Right lung (tissue), 10 donors: ENCODE measurements around the gene RNF103. TPM values are rescaled to one million over a fixed set of nuclear protein-coding genes. Genes with fewer than 3 reads are reported as not detected.
"Not testable (repeated sequence)": the region's sequence is repeated elsewhere in the genome, so short reads cannot be mapped to it uniquely, and the experiment has no call there.

Experiments used
- DNase-seq, 2 donors: peaks; one replicate each; pipeline ENCODE4 v3.0.0-alpha.2; 2013
- long read RNA-seq, 8 donors: transcript quantifications; one replicate each; lab custom pipeline, GENCODE V29; 2026
- polyA plus RNA-seq, 5 donors: library from polyadenylated mRNA; unstranded; fragments of 120-200 nt; gene quantifications; one replicate each; pipeline versions ENCODE4 v1.2.1 to v1.2.3, GENCODE V29; 2013; ENCODE audit warnings: inconsistent platforms in 1 of 5, low replicate concordance in 1 of 5; ENCODE audit not compliant: insufficient read length in 5 of 5, insufficient read depth in 1 of 5

Gene RNF103, protein sequence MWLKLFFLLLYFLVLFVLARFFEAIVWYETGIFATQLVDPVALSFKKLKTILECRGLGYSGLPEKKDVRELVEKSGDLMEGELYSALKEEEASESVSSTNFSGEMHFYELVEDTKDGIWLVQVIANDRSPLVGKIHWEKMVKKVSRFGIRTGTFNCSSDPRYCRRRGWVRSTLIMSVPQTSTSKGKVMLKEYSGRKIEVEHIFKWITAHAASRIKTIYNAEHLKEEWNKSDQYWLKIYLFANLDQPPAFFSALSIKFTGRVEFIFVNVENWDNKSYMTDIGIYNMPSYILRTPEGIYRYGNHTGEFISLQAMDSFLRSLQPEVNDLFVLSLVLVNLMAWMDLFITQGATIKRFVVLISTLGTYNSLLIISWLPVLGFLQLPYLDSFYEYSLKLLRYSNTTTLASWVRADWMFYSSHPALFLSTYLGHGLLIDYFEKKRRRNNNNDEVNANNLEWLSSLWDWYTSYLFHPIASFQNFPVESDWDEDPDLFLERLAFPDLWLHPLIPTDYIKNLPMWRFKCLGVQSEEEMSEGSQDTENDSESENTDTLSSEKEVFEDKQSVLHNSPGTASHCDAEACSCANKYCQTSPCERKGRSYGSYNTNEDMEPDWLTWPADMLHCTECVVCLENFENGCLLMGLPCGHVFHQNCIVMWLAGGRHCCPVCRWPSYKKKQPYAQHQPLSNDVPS
- polyA plus RNA-seq, result 10 to 100 TPM; 27.8 to 43.0 (median 38.1) TPM
- long read RNA-seq, donor 1, full-length matches to known transcripts, result 17 of 17 reads
- long read RNA-seq, donor 1, partial matches to known transcripts, result 0 of 17 reads
- long read RNA-seq, donor 1, other reads (novel, unspliced or antisense), result 0 of 17 reads
- long read RNA-seq, donor 2, full-length matches to known transcripts, result 8 of 24 reads
- long read RNA-seq, donor 2, partial matches to known transcripts, result 16 of 24 reads
- long read RNA-seq, donor 2, other reads (novel, unspliced or antisense), result 0 of 24 reads
- long read RNA-seq, donor 3, transcript RNF103-201 (4 exons, 3,477 nt), result major isoform, 8 of 8 reads
- long read RNA-seq, donor 3, partial matches to known transcripts, result 0 of 8 reads
- long read RNA-seq, donor 3, other reads (novel, unspliced or antisense), result 0 of 8 reads
- long read RNA-seq, donor 4, partial matches to known transcripts, result 0 of 2 reads
- long read RNA-seq, donor 4, other reads (novel, unspliced or antisense), result 0 of 2 reads
- long read RNA-seq, donor 5, transcript RNF103-201 (4 exons, 3,477 nt), result major isoform, 5 of 5 reads
- long read RNA-seq, donor 5, partial matches to known transcripts, result 0 of 5 reads
- long read RNA-seq, donor 5, other reads (novel, unspliced or antisense), result 0 of 5 reads
- long read RNA-seq, donor 6, transcript RNF103-201 (4 exons, 3,477 nt), result major isoform, 12 of 12 reads
- long read RNA-seq, donor 6, partial matches to known transcripts, result 0 of 12 reads
- long read RNA-seq, donor 6, other reads (novel, unspliced or antisense), result 0 of 12 reads
- long read RNA-seq, donor 7, partial matches to known transcripts, result 0 of 4 reads
- long read RNA-seq, donor 7, other reads (novel, unspliced or antisense), result 0 of 4 reads
- long read RNA-seq, donor 8, partial matches to known transcripts, result 0 of 2 reads
- long read RNA-seq, donor 8, other reads (novel, unspliced or antisense), result 0 of 2 reads

DNA sequence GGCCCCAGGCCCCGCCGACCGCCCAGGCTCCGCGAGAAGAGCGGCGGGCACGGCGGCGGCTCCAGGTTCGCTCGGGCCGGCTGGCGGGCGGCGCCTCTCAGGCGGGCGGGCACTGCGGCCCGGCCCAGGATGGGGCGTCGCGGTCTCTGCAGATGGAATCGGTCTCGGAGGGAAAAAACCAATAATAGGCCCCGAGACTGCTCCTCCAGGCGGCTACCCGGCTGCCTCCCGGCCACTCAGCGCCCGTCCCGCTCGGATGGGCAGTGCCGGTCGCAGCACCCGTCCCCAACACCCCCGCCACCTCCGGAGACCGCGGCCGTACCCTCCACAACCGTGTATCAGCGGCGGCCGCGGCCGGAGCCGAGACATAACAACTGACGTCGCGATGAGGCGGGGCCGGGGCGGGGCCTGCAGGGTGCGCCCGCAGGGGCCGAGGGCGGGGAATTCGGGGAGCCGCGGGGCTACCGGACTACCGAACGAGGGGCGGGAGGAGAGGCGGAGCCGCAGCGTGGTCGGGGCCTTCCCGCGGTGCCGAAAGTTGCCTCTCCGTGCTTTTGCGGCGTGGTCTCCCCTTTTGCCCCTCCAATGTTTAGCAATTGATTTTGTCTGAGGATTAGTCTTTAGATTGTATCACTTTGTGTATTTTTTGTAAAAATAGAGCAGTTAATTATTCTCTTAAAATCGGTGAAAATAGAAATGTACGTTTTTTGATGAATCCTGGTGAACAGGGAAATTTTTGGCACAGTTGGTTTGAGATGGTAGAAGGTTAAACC is at the start of gene RNF103:
Gene RNF103, minus strand, starts transcription at position 372 of the 773 bp plus-strand sequence. CDS start 979 bp downstream, outside the sequence.
- peak; percentile 93 to 94 for DNase-seq

DNA sequence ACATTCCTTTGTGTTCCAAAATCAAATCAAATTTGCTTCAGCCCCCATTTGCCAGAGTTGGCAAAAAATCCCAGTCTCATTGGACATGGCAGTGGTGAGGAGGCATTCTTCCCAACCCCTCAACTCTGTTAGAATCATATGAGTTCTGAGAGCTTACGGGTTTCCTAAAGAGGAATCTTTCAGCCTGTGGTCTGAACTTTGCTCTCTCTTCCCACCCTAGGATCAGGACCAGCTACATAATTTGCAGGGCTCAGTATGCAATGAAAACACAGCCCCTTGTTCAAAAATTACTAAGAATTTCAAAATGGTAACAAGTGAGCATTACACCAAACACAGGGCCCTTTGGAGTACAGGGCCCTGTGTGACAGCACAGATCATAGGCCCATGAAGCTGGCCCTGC is 49.3 kb upstream of the RNF103 start:
- no peak for DNase-seq

DNA sequence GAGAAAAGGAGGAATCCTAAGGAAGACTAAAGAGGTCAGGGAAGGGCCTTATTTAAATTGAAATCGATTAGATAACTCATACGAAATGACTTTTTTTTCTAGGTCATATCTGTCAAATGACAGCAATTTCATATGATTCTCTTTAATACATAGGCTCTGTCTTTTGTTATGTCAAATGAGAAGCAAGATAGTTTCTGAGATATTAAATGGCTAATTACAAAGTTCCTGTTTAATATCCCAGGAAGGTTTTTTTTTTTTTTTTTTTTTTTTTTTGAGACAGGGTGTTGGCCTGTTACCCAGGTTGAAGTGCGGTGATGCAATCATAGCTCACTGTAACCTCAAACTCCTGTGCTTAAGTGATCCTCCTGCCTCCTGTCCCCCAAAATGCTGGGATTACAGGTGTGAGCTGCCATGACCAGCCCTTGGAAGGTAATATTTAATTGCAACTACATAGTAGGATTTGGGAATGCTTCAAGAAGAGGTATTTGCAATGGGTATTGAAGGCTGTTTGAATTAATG is 48.4 kb upstream of the RNF103 start:
- DNase-seq, result no peak

DNA sequence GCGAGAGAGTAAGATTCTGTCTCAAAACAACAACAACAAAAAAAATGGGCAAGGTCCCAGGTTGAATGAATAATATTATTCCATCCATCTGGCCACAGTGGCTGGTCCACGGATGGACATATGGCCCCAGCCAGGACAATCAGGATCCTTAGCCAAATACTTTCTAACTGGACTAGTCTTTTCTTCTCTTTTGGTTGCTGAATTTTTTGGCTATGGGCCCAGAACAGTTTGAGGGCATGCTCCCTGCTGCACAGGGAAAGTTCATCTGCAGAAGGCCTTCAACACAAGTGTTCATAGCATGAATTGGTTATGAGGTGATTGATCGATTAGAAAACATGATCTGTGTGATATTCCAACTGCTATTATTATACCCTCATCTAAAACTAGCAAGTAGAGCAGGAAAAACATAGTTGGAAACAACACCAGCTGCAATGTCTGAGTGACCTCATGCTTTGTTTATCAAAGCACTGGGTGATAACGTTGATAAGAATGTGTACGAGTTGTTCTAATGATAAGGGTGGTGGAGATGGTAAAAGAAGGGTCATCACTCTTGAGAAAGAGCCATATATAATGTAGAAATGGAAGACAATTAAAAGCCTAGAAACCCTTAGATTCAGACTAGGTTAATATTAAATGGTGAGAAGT is 47.8 kb upstream of the RNF103 start:
- DNase-seq, result peak; percentile 19 to 28

DNA sequence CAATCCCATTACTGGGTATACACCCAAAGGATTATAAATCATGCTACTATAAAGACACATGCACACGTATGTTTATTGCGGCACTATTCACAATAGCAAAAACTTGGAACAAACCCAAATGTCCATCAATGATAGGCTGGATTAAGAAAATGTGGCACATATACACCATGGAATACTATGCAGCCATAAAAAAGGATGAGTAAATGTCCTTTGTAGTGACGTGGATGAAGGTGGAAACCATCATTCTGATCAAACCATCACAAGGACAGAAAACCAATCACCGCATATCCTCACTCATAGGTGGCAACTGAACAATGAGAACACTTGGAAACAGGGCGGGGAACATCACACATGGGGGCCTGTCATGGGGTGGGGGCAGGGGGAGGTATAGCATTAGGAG is 45.7 kb upstream of the RNF103 start:
- DNase-seq, result not testable (repeated sequence)

DNA sequence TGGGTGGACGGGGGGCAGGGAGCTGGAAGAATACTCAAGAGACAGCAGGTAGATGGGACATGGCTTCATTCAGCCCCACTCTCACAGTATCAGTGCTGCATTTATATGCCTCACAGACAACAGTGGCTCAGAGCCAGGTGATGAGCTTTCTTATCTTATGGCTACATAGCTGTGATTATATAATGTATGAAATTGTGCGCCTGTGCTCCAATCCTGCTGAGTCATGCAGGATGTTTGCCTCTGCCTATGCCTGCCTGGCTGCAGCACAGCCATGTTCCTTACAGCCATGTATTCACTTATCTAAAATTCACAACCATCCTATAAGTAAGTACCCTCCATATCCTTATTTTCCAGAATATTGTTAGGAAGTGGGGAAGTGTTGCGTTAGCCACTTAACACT is 37.7 kb upstream of the RNF103 start:
- DNase-seq, result no peak

DNA sequence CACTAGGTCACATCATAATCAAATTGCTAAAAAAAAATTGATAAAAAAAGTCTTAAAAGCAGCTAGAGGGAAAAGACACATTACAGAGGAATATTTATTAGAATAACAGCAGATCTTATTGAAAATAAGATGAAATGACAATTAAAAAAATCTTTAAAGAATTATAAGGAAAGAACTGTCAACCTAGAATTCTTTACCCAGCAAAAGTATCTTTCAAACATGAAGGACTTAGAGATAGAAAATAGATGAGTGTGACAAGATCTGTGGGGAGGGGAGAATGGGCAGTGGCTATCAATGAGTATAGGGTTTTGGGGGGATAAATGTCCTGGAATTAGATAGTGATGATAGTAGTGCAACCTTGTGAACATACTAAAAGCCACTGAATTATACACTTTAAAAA is 26.5 kb upstream of the RNF103 start:
- DNase-seq, result no peak

DNA sequence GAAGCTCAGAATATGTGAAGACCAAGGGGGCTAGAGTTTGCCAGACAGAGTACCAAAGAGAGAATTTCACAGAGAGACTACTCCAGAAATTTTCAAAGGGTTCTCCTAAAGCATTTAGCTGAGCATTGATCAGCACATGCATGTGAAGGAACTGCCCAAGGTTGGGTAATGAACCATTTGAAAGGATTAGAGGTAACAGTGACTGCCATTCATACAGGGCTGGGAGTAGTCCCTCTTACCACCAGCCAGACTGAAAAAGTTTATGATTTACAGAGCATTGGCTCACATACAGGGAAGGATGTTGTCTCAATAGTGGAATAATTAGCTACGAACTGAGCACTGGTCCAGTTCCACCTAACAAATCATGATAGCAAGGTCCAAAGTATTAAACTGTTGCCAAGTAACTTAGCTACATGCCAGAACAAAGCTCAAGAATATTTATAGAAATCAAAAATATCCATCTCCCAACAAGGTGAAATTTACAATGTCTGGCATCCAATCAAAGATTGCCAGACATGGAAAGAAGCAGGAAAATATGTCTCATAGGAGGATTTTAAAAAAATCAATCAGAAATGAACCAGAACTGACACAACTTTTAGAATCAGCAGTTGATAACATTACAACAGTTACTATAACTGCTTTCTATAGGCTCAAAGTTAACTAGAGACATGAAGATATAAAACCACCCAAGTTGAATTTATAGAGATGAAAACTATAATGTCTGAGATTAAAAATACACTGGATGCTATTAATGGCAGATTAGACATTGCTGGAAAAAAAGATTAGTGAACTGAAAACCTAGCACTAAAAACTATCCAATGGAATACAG is 25.7 kb upstream of the RNF103 start:
- no peak for DNase-seq

DNA sequence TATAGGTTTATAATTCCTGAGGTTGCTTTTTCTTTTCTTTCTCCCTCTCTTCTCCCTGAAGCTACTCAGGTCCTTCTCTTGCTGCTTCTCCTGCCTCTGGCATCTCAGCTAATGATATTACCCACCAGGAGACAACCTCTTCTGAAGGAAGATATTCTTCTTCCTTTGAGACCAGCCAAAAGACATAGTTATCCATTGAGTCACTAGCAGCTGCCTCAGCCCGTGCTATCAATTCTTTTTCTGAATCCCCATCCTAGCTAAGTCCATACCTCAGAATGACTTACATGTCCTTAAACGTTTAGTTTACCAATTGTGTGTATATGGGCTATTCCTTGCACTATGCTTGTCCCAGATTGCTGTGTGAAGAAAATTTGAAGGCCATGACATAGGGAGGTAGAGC is 25.0 kb upstream of the RNF103 start:
- no peak for DNase-seq

DNA sequence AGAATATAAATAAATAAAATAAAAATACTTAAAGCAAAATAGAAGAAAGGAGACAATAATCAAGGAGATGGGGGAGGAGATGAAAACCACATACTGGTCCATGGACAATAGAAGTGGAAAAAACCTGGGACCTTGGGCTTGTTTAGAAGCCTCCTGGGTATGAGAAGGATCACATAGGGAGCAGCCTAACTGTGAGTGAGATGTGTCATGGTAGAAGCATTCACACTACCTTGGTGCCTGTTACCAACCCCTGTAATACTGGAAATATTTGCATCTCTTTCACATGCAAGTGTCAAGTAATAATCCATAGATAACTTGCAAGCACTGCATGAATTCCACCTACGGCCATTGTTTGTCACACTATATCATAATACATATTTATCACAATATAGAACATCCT is 23.2 kb upstream of the RNF103 start:
- no peak for DNase-seq

DNA sequence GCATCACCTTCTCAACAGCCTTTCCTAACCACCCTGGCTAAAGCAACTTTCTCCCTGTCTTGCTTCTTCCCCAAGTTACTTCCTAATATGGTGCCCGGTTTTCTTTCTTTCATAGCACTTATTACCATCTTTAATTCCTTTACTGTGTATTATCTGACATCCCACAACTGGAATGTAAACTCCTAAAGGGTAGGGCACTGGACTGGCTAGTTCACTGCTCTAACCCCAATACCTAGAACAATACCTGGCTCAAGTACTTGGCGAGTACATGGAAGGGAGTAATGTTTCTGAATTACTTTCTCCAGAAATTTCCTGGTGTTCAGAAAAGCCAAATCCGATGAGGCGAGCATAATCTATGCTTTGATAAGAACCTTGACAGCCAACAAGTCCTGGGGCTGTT is 22.7 kb upstream of the RNF103 start:
- DNase-seq, result no peak

DNA sequence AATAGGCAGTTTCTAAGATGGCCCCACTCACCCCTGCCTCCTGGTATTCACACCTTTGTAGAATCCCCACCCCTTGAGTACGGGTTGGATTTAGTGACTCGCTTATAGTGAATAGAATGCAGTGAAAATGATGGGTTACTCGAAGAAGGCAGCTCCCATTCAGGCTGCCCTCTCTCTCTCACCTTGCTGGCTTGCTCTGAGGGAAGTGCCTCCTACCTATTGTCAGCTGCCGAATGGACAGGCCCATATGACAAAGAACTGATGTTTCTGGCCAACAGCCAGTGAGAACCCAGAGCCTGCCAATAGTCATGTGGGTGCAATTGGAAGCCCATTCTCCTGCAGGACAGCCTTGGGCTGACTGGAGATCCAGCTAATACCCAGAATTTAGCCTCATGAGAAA is 22.1 kb upstream of the RNF103 start:
- DNase-seq, result no peak

DNA sequence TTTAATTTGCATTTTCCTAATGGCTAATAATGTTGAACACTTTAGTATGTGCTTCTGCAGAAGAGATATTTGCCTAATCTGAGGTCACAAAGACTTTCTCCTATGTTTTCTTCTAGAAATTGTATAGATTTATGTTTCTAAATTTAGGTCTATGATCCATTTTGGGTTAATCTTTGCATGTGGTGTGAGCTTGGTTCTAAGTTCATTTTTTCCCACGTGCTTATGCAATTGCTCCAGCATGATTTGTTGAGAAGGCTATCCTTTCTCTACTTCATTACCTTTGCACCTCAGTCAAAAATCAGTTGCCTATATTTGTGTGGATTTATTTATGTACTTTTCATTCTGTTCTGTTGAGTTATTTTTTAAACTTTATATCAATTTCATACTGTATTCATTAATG is 15.0 kb upstream of the RNF103 start:
- no peak for DNase-seq

DNA sequence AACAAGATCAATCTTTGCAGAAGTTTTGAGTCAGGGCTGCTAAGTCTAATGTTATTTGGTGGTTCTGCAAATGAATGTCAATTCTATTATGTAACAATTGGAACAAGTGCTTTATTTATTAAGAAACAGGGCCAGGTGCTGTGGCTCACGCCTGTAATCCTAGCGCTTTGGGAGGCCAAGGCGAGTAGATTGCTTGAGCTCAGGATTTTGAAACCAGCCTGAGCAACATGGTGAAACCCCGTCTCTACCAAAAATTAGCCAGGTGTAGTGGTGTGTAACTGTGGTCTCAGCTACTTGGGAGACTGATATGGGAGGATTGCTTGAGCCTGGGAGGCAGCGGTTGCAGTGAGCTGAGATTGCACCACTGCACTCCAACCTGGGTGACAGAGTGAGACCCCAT is 13.2 kb upstream of the RNF103 start:
- DNase-seq, result no peak

DNA sequence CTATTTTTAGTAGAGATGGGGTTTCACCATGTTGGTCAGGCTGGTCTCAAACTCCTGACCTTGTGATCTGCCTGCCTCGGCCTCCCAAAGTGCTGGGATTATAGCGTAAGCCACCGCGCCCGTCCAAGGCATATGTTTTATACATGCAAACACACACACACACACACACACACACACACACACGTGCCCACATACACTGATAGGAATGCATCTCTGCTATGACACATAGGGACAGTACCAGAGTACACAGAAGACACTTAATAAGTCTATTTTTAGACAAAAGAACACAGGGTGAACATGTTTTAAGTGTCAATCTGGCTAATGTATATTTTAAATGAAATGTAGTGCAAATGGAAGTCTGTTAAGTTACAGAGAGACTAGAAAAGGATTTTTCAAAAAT is 10.7 kb upstream of the RNF103 start:
- no peak for DNase-seq

DNA sequence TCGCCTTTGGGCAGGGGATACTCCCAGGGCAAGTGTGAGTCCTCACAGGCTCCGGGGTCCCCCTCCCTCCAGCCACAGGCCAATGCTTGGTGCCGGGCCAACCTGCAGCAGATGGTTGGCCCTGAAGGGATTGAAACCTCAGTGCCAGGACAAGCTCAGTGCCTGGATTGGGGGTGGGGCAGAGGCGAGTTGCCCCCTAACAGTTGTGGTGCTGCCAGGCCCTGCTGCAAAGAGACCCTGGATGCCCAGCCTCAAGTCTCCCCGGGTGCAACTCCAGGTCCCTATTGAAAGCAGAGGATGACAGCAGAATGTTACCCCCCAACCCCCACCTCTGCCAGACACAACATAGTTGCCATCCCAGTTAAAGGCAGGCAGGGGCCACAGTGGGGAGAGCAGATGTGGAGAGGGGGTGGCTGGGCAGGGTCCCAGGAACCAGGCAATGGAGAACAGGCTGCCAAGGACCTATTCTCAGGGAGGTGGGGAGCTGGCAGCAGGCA is 9.5 kb upstream of the RNF103 start:
- DNase-seq, result no peak

DNA sequence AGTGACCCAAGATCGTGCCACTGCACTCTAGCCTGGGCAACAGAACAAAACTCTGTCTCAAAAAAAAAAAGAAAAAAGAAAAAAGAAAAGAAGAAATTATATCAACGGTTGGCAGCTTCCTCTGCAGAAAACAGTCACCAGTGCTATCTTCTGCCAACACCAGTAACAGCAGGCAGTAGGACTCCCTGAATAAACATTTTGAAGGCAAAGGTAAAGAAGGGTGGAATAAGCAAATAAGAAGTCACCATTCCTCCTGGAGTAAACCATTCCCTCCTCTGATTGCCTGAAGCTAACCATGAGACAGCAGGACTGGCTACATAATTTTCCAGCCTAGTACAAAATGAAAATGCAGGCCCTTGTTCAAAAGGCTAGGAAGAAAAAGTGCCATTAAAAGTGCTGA is 9.0 kb upstream of the RNF103 start:
- no peak for DNase-seq

DNA sequence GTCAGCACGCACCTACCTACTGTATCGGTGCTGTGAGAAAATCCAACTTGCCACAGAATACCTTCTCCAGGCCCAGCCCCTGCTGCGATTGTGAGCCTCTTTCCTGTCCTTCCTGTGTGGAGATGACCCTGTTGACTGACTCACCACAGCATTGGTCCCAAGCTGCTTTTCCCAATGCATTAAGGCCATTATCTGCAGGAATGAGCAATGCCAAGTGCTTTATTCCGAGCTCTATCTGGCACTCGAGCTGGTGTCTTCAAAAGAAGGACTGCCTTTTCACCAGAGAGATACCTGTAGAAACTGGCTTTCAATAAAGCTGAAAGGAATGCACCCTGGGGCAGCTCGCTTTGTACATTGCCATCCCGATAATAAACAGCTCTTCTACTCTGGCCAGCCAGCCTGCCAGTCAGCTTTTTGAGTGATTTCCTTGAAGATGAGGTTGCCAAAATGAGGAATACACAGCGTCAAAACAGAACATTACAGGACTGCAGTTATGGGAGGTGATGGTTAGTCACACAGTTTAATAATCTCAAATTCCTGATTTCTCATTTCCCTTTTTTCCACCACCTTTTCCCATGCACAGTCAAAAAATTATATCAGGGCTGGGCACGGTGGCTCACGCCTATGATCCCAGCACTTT is 8.3 kb upstream of the RNF103 start:
- DNase-seq, result no peak
